HG02885 (cell line): ENCODE measurements around the gene ANO4.
"Not testable (repeated sequence)": the region's sequence is repeated elsewhere in the genome, so short reads cannot be mapped to it uniquely, and the experiment has no call there.

ENCODE experiments used
- ATAC-seq: cut with Tn5 transposase; IDR thresholded peaks from one replicate; pipeline ENCODE4 v1.9.1; 2021; ENCODE audit warnings: mild to moderate bottlenecking; ENCODE audit not compliant: unreplicated experiment, poor library complexity

ANO4 gene

DNA sequence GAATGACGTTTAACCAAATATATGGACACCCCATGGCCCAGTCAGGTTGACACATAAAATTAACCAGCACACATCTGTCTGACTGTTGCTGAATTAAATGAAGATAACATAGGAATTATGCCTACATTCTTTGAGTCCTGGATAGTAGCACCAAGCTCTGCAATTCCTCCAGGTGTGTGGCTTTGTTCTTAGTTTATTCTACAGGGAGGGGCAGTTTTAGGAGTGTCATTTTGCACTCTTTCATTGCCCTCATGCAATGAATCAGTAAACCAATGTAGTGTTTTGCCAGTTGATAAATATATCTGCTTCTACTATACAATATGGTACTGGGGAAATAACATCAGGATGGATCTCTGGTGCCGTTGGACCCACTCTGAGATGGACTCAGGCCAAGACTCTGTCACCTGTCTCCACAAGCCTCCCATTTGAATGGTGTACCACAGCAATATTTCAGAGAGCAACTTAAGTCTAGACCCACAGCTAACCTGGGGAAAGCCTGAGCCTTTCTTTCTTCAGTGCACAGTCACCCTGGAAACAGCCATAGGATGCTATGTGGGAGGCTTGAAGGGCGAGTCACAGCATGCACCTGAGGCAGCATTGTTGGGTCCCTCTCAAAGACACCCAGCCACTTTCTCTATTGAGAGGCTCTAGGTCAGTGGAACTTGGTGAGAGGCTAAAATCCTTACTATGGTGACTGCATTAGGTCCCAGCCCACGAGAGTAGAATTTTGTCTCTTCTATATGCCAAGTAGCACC is 73.2 kb downstream of the ANO4 start:
- ATAC-seq: no peak

DNA sequence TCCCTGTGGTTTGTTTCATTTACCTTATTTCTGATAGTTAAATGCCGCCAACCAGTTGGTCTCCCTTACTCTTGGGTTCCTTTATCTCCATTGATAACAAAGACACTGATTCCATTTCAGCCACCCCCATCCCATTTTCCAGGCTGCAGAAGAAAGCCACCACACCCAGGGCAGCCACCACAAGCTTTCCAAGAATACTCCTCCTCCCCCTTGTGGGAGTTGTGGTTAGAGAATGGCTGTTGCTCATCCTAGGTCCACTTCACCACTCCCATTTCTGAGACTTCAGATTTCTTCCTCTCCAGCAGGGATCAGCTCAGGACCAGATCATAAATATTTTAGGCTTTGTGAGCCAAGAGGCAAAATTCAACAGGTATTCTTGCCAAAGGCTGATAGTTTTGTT is 73.9 kb downstream of the ANO4 start:
- ATAC-seq: no peak

DNA sequence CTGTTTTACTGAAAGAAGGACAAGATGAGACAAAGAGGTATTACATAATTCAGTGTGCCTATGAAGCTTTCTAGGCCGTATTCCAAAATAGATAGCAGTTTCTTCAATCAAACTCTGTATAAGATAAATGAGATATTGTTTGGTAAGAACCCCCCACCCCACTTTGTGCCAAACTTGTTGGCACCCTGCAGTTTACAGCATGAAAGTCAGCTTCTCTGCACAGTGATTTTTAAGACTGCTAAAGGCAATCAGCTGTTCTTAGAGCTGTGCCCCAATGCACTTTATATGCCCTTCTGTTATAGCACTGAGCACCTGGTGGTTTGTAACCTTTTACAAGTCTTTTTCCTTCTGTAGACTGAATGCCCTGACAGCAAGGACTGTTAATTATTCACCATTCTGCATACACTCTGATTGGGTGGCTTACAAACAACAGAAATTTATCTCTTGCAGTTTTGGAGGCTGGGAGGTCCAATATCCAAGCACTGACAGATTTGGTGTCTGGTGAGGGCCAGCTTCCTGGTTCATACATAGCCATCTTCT is 76.7 kb downstream of the ANO4 start:
- ATAC-seq: no peak

GRCh38 chr12:100875156-100875555 is 80.6 kb downstream of the ANO4 start:
- no peak for ATAC-seq

- no peak for ATAC-seq
Measured at GRCh38 chr12:100875771-100876170, 81.2 kb downstream of the ANO4 start.

DNA sequence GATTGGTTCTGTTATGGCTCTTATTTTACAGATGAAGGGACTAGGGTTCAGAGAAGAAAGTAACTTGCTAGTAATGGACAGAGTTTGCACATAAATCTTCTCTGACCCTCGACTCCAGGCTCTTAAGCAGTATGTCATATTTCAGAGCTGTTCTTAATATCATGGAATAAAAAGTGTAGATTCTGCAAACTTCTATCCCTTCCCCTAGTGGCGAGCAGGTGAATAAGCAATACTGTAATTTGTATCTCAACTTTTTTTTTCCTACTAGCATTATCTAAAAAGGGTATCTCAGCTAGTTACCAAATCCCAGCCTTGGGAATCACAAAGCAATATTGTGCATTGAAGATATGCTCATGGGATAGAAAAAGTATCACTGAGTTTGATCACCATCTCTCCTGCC is 83.2 kb downstream of the ANO4 start:
- no peak for ATAC-seq

GRCh38 chr12:100895192-100895591 is 100.6 kb downstream of the ANO4 start:
- ATAC-seq: no peak

- no peak for ATAC-seq
Measured at GRCh38 chr12:100896192-100896591, 101.6 kb downstream of the ANO4 start.

DNA sequence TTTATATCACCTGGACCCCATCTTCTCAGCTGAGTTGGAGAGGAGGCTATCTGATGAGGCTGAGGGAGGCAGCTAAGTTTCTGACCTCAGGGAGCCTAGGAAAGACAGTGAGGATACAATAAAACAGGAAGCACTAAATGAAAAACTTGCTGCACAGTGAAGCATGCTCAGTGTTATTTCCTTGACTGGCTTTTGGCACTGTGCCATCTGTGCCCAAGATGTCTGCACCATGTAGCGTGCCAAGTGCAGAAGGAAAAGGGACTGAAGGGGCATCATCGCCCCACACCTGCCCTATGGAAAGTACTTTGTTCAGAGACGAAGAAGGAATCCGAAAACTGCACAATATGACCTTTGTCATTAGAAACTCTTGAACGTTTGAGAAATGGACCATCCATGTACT is 102.7 kb downstream of the ANO4 start:
- ATAC-seq: no peak

- ATAC-seq: no peak
Measured at GRCh38 chr12:100899301-100899700, 104.7 kb downstream of the ANO4 start.

DNA sequence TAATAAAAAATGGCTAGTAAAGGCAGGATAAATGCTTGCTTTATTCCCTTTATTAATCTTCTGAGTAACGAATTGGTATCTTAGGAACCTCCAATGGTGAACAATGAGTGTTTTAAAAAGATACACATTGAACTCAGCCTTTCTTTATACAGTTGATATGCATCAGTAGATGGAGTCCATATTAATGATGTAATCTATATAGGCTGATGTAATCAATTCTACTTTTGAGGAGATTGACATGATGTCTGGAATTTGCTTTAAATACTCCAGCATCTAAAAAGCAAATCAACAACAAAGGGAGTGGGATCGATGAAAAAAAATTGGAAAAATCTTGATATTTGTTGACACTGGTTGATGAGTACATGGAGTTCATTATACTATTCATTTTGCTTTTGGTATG is 106.2 kb downstream of the ANO4 start:
- no peak for ATAC-seq

DNA sequence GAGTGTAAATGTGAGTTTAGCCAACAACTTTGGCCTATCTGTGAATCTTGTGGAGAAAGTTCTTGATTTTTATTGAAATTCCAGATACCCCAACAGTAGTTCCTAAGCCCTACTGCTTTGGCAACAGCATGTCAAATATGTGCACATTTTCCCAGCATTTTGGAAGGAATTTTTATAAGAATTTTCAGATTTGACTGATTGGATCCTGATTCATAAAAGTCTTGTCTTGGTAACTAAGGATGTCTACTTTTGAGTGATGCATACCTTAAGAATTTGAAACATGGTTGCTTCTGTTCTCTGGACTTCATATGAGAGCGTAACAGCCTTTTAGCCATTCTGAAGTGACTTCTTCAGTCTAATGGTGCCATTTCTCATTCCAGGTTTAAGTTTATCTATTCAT is 106.7 kb downstream of the ANO4 start:
- no peak for ATAC-seq

- no peak for ATAC-seq
Measured at GRCh38 chr12:100904270-100904669, 109.7 kb downstream of the ANO4 start.

DNA sequence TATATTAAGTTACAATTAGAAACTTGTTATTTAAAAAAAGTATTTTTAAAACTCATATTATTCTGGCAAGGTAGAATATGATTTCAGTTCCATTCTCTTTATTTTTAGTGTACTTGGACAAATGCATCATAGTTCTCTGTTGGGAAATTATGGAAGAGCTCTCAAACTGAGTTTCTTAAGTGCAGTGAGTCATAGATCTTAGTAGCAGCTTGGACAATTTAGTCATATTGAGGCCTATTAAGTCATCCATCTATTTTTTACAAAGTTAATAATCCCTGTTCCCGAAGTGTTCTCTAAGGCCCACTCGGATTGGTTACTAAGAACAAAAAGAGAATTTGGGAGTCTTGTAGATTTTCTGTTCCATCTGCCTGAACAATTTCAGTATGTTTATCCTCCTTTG is 113.9 kb downstream of the ANO4 start:
- no peak for ATAC-seq

DNA sequence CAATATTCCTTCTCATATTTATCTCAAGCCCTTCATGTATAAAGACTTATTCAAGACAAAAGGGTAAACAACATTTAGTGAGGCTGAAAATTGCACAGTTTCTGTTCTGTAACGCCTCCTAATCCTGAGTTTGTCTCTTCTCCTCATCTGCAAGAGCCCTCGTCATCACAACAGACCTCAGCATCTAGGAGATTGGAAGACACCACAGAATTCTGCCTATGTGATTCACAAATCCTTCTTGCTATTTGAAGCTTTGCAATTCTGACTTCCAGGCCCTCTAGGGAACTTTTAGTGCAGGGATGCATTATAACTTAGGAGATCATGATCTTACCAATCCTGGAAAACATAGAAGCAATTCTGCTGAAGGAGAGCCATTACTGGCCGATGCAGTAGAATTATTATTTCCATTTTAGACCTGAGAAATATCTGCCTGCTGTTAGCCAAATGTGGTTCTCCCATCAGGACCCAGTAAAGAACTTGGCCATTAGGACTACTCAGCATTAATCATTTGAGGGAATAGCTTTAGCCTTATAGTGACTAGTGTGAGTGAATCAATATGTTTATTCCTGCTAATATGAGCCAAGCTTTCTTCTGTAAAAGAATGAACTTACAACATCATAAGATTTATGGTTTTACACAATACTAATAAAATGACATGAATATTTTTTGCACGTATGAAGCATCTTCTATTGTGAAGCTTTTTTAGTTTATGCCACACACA is 119.5 kb downstream of the ANO4 start:
- no peak for ATAC-seq

DNA sequence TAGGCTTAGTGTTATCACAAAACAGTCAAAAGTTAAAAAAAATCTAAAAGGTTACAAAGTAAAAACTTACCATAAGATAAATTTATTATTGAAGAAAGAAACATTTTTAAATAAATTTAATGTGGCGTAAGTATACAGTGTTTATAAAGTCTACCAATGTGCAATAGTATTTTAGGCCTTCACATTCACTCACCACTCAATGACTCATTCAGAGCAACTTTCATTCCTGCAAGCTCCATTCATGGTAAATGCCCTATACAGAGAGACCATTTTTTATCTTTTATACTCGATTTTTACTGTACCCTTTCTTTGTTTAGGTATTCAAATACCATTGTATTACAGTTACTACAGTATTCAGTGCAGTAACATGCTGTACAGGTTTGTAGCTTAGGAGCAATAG is 124.5 kb downstream of the ANO4 start:
- no peak for ATAC-seq

- ATAC-seq: no peak
Measured at GRCh38 chr12:100920493-100920892, 125.9 kb downstream of the ANO4 start.

DNA sequence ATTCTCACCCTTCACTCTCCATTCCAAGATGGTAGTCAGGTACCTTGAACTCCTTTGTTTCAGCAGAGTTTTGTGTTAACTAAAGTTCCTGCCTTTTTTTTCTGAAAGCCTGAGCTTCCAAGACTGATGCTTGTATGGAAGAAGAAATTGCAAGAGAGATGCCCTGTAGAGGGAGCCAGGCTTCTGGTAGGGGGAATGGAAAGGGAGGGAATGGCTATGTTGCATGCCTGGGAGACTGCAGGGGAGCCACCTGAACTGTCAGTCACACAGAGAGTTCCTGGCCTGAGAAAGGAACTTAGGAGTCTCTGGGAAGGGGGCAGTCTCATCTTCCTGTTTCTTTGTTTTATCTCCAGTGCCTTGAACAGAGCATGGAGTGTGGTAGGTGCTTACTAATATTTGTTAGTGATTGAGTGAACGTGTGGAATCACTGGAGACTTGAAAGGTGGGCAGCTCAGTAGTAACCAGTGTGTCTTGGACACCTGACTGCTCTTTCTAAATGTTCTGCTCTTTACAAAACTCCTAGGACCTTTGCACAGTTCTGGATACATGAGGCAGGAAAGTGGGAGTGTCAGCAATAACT is 132.2 kb downstream of the ANO4 start:
- no peak for ATAC-seq

- ATAC-seq: no peak
Measured at GRCh38 chr12:100927826-100928225, 133.2 kb downstream of the ANO4 start.

DNA sequence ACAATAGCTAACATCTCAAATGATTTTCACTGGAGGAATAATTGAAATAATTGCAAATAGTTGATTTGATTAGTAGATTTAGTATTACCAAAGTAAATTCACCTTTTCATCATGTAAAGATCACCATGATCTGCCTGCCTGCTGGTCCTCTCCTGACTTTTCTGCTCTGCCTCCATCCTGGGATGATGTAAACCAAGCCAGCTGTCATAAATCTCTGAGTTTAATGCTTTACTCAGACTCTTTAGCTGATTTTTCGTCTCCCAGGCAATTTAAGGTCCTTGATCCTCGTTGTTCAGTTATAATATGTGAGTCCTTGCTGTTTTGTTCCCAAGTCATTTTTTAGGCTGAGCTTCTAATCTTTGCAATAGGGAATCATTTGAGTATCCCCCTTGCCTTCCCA is 138.0 kb downstream of the ANO4 start:
- ATAC-seq: no peak

DNA sequence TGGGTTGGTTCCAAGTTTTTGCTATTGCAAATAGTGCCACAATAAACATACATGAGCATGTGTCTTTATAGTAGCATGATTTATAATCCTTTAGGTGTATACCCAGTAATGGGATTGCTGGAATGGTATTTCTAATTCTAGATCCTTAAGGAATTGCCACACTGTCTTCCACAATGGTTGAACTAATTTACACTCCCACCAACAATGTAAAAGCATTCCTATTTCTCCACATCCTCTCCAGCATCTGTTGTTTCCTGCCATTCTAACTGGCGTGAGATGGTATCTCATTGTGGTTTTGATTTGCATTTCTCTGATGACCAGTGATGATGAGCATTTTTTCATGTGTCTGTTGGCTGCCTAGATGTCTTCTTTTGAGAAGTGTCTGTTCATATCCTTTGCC is 139.0 kb downstream of the ANO4 start:
- not testable (repeated sequence) for ATAC-seq
